NCI-H2081 treated with DMSO at 0.1 percent for 48 hours (cell line): ENCODE measurements around the gene SDR39U1.

Experiments used
- DNase-seq: peaks from one replicate; lab custom pipeline; 2025; lab: John Stamatoyannopoulos, UW

The SDR39U1 gene

DNA sequence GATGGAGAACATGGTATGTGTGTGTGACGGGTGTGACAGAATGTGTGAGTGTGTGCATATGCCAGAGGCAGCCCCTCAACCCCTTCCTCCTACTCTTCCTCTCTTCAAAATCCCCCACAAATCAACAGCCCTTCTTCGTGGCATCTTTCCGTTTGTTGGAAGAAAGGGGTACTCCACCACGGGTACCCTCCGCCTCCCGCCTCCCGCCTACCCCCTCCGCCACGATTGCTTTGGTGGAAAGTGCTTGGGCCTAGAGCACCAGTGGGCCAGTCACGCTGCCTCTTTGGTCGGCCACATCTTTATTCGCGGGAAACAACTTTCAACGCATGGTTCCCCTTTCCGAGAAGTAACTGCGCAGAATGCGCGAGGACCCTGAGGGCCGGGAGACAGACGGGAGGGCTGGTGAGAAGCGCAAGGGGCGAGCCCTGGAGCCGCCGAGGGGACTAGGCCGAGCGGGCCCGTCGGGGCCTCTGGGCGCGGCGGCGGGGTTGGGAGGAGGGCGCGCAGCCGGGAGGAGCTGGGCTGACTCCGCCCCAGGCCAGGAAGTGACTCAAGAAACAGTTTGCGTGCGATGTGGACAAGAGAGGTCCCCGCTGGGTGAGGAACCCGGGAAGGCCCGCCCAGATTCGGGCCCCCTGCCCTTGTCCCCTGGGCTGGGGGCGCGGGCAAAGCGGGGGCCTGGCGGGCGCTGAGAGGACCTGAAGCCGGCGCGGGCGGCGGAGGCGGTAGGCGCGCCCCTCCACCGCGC is 13.0 kb downstream of the SDR39U1 start, which contains the start of the genes CBLN3 and KHNYN:
Gene CBLN3, minus strand, starts transcription at position 274 of the 748 bp plus-strand sequence. CDS start 614 bp downstream, outside the sequence.
Gene KHNYN, plus strand, starts transcription at position 560 of the 748 bp plus-strand sequence. CDS start 777 bp downstream, outside the sequence.
- DNase-seq = peak; percentile 16

DNA sequence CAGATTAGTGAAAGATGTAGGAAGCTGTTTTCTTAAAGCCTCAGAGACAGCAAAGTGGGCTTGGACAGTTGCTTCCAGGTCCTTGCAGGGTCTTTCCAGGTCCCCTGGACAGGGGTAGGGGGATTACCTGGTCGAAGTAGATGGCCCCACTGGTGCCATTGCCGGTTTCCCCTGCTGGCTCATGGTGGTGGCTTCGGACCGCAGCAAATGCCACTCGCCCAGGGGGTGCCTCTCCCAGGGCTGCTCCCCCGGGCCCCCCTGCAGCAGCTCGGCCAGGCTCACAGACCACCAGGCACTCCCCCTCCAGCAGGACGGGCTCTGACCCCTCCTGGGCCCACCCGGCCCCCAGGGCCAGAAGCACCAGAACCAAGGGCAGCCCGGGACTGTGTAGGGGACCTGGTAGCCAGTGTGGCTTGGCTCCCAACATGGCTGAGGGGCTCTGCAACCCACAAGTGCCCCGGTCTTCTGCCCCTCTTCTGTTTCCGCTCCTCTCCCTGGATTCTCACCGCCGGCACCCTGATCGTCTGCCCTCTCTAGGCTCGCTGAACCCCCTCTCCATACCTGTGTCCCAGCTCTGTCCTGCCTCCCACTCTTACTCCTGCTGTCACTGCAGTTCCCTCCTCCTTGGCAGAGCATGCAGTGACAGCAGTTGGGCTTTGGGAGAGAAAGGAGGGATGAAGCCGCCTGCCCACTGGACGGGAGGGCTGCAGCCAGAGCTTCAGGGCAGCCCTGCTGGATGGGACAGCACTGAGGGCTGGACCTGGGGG is 13.8 kb downstream of the SDR39U1 start:
- no peak for DNase-seq

DNA sequence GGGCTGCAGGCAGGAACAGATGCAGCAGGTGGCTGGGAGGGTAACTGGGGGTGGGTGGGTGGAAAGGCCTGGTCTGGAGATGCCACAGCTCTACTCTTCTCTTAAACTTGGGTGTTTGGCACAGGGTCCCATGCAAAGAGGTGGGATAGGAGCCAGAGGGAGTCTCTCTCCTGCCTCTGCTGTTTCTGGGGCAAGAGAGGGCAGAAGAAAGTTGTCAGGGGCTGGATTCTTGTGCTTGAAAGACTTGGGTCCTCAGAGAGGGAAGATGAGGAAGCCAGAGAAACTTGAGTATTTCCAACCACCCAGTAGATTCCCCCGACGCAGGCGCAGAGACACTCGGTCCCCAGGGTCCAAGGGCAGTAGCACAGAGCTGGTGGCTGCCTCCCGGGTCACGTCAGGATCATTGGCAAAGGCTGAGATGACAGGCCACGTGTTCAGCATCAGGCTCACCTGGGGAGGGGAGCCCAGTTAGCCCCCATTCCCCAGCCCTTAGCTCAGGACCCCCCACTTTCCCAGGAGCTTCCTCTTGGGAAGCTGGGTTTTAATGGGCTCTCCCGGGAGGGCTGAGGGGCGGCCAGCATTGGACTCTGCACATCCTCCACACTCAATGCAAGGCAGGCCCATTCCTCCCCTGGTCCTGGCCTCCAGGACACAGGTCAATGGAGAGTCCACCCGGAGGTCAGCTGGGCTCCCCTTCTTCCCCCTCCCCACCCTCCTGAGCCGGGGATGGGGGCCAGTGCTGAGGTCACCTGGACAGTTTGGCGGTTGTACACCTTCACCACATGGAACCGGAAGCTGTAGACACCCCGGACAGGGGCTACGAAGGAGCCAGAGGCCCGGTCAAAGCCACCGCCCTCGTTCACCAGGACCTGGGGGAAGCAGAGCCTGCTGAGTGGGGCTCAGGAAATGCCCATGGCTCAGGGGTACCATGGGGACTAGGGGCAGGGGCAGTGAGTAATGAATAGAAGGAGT is 14.8 kb downstream of the SDR39U1 start:
- no peak for DNase-seq

DNA sequence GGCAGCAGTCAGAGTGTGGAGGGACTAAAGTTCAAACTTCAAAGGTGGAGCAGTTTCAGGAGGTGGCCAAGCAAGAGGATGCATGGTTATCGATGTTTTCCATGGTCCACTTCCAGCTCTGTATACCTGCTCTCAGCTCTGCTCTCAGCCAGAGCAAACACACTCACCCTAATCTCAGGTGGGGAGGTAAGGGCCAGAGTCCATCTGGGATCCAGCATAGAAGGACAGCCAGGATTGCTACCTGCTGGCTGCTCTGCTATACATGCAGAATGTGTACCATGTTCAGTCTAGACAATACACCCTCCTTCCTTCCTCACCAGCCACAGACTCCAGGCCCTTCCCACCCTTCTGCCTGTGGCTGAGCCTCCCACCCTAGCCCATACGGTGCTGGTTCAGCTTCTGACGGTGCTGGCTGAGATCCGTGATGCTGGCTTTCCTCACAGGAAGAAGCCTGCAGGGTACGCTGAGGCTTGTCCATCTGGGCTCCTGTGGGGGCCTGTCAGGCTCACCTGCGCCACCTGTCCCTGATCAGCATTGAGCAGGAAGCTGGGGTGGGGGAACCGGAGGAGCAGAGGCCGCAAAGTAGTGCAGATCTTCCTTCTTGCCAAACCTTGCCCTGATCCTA is 15.6 kb downstream of the SDR39U1 start:
- no peak for DNase-seq

DNA sequence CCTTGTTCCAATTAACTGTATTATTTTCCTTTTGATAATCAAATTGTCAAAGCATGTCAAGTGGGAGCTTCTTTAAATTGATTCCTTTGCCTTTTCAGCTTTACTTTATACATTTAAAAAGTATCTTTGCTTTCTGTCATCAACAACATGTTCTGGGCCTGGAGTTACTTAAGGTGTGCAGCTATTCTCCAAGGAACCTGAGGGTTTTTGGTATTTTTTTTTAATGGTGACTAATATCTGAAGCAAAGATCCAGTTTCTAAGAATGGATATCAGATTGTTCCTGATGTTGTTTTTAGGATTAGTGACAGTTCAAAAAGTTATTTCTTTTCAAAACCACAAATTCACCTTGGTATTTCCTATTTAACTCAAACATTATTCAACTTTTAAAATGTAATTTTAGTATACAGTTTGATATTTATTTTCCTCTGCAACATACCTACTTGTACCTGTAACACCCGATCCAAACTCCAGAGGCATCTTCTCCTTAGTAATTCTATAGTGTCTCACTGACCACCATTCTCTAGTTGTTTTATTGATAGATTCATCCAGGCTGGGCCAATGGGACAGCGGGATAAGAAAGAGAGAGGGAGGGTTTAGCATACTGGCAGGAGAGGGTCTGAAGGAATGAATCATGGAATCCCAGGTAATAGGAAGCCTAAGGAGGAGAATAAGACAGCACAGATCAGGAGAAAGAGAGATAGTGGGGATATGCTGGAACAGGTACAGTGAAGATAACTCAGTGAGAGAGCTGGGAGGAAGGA is 16.2 kb downstream of the SDR39U1 start:
- DNase-seq = no peak

DNA sequence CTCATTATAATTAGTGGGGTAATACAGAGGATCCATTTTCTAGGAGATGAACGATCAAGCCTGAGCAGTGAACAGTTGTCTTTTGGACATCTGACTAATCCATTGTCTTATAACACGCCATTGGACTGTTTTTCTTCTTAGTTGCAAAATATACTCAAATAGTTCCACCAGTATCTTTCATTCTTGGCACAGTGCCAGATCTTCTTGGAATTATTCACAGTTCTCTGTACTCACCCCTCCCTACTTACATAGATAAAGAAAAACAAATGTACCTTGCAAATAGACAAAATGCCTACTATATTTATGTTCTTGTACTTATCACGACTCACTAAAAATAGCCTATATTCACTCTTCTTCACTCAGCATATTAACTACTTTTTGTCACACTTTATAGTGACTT is 16.9 kb downstream of the SDR39U1 start:
- DNase-seq = no peak

DNA sequence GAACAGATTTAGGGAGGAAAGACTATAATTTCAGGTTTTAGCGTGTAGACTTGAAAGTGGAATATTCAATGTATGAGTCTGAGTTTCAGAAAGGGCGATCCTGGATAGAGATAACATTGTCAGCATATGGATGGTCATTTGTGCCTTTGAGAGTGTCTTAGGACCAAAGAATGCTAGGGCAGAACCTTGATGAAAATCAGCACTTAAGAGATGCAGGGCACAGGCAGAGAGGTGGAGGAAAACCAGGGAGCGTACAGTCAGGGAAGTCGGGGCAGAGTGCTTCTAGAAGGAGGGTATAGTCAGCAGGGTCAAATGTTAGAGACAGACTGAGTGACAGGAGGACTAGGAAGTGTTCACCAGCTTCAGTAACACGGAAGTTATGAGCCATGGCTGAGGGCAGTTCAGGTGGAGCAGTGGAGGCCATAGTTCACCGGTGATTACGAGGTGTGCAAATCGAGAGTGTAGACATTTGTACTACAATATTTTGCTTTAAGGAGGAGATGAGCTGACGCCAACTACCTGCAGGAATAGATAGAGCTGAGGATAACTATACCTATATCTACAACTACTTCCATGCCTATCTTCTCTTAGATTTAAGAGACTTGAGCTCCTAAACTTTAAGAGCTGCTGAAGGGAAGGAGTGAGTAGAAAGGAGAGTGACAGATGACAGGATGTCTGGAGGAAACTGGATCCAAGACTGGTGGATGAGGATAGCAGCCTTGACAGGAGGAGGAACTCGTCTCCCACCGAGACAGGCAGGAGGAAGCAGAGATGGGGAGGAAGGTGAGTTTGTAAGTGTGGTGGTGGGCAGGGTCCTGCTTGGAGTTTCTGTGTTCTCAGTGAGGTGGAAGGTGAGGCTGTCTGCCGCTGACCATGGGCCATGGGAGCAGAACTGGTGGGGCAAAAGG is 19.6 kb downstream of the SDR39U1 start:
- DNase-seq = no peak

DNA sequence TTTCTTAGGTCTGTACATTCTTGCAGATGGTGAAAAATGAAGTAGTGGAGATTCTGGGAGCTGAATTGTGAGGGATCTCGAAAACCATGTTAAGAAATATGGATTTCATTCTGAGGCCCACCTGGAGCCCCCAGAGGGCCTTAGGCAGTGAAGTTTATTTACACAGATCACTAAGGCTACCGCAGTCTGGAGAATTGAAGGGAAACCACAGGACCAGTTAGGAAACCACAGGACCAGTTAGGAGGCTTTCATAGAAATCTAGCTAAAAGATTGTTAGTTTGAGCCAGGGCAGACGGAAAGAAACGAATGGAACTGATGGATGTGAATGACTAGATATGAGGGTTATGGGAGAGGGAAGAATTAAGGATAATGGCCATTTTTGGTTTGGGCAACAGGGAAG is 20.3 kb downstream of the SDR39U1 start:
- no peak for DNase-seq

DNA sequence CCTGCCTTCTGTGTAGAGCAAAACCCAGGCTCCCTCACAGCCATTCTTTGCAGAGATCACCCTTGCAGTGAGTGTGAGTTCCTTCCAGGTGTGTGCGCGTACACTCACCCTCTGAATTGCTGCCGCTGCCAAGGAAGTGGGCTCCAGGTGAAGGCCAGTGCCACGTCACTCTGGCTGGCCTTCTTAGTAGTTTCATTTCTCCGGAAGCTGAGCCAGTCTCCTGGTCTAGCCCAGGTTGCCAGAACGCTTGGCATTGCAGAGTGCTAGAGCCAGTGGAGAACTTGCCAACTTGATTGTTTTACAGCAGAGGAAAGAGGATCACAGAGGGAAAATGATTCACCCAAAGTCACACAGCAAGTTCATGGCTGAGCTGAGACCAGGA is 24.1 kb downstream of the SDR39U1 start:
- no peak for DNase-seq

DNA sequence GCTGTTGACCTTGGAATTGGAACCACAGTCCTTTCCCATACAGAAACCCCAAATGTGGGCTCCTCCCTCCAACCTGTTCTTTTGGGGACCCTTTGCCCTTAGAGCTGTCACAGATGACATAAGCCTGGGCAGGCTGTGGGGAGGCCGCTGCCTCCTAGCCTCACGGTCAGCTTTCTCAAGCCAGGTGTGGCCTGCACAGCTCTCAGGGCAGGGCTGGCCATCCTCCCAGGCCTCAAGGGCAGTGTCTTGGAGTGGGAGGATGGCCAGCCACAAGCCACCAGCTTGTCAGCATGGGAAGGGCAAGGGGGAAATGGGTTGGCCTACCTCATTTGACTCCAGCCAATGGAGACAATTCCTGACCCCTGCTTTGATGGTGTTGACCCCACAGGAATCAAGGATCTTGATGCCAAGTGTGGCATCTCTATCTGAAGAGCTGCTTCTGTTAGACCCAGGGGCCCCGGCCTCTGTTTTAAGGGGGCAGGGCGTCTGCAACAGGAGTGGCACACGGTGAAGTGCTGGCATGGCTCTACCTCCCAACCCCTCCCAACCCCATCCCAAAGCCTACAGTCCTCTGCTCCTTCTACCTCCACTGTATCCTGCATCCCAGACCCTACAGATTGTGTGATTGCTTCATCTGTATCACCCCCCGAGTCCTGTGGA is 24.6 kb downstream of the SDR39U1 start:
- no peak for DNase-seq

DNA sequence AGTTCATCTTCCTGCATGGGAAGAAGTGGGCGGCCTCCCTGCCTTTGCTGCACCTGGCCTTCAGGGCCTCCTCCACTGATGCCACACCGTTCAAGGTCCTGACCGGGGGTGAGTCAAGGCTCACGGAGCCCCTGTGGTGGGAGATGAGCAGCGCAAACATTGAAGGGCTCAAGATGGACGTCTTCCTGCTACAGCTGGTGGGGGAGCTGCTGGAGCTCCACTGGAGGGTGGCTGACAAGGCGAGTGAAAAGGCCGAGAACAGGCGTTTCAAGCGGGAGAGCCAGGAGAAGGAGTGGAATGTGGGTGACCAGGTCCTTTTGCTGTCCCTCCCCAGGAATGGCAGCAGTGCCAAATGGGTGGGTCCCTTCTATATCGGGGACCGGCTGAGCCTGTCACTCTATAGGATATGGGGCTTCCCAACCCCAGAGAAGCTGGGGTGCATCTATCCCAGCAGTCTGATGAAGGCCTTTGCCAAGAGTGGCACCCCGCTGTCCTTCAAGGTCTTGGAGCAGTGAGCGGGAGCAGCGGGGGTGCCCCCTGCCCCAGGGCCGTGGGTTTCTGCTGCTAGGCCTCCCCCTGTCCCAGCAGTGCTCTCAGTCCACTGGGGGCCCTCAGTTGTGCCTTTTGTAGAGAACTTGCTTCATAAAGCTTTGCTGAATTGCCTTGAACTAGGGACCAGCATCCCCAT is 25.5 kb downstream of the SDR39U1 start:
- DNase-seq = no peak

DNA sequence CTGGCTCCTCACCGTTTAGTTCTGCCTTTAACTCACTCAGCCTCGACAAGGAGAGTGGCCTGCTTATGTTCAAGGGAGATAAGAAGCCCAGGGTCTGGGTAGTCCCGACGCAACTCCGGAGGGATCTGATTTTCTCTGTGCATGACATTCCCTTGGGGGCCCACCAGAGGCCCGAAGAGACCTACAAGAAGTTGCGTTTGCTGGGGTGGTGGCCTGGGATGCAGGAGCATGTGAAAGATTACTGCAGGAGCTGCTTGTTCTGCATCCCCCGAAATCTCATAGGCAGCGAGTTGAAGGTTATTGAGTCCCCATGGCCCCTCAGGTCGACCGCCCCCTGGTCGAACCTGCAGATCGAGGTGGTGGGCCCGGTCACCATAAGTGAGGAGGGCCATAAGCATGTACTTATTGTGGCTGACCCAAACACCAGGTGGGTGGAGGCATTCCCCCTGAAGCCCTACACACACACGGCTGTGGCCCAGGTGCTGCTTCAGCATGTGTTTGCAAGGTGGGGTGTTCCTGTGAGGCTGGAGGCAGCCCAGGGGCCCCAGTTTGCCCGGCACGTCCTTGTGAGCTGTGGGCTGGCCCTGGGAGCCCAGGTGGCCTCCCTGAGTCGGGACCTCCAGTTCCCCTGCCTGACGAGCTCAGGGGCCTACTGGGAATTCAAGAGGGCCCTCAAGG is 26.2 kb downstream of the SDR39U1 start:
- no peak for DNase-seq

DNA sequence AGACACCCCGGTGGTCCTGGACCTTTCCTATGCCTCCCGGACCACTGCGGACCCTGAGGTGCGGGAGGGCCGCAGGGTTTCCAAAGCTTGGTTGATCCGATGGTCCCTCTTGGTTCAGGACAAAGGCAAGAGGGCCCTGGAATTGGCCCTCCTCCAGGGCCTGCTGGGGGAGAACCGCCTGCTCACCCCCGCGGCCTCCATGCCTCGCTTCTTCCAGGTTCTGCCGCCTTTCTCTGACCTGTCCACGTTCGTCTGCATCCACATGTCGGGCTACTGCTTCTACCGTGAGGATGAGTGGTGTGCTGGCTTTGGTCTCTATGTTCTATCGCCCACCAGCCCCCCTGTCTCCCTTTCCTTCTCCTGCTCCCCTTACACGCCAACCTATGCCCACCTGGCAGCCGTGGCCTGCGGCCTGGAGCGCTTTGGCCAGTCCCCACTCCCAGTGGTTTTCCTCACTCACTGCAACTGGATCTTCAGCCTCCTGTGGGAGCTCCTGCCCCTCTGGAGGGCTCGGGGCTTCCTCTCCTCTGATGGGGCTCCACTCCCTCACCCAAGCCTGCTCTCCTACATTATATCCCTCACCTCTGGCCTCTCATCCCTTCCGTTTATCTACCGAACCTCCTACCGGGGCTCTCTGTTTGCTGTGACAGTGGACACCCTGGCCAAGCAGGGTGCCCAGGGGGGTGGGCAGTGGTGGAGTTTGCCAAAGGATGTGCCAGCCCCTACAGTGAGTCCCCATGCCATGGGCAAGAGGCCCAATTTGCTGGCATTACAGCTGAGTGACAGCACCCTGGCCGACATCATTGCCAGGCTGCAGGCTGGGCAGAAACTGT is 26.9 kb downstream of the SDR39U1 start:
- DNase-seq = no peak

DNA sequence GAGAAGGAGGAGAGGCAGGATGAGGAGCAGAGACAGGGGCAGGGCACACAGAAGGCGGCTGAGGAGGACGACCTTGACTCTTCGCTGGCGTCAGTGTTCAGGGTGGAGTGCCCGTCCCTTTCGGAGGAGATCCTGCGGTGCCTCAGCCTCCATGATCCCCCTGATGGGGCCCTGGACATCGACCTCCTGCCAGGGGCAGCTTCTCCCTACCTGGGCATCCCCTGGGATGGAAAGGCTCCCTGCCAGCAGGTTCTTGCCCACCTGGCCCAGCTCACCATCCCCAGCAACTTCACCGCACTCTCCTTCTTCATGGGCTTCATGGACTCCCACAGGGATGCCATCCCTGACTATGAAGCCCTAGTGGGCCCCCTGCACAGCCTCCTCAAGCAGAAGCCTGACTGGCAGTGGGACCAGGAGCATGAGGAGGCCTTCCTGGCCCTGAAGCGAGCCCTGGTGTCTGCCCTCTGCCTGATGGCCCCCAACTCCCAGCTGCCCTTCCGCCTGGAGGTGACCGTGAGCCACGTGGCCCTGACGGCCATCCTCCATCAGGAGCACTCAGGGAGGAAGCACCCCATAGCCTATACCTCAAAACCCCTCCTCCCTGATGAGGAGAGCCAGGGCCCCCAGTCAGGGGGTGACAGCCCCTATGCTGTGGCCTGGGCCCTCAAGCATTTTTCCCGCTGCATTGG is 27.7 kb downstream of the SDR39U1 start:
- no peak for DNase-seq

DNA sequence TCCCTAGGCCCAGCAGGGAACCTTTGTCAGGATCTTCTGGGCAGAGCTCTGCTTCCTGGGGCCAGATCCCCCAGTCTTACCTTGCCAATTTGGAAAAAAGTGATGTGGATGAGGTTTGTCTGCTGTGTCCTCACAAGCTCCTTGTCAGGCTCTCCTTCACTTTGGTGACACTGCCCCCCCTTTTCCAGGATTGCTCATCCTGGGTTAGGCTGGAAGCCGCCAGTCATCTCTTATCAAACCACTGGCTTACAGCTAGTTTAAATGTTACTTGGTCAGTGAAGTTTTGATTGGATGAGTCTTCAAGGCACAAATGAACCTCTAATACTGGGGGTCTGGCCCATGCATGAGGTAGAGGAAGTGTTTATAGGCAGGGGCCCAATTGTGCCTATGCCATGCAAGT is 28.5 kb downstream of the SDR39U1 start:
- DNase-seq = no peak
